ENCODE results near the gene PCDH18.

Gene PCDH18

GRCh38 chr4:137471895-137472294, 60.4 kb downstream of the PCDH18 start:
- TF ChIP-seq TCF12 (IDR thresholded peaks at IDR 0.05; ENCODE audit: low read depth) (no peak), EGR1 (IDR thresholded peaks at IDR 0.05) (no peak), MAX (IDR thresholded peaks at IDR 0.05) (no peak), FOXM1 (IDR thresholded peaks at IDR 0.05; ENCODE audit: borderline replicate concordance, low read depth) (no peak), ZBTB7A (IDR thresholded peaks at IDR 0.05; ENCODE audit: low read depth) (no peak), CEBPB (IDR thresholded peaks at IDR 0.05) (no peak), CREB1 (IDR thresholded peaks at IDR 0.05; ENCODE audit: low read depth) (no peak), EP300 (IDR thresholded peaks at IDR 0.05; ENCODE audit: borderline replicate concordance) (no peak), REST (IDR thresholded peaks at IDR 0.05; ENCODE audit: low read depth) (no peak), TEAD4 (IDR thresholded peaks at IDR 0.05) (no peak), YY1 (IDR thresholded peaks at IDR 0.05; ENCODE audit: low read depth) (no peak), USF1 (IDR thresholded peaks at IDR 0.05) (no peak), NFIC (IDR thresholded peaks at IDR 0.05) (no peak), TAF1 (IDR thresholded peaks at IDR 0.05; ENCODE audit: low read depth) (no peak), RAD21 (IDR thresholded peaks at IDR 0.05; ENCODE audit: low read depth) (no peak)

GRCh38 chr4:137471461-137471860, 60.8 kb downstream of the PCDH18 start:
- TF ChIP-seq EGR1 (IDR thresholded peaks at IDR 0.05) (no peak), NFIC (IDR thresholded peaks at IDR 0.05) (no peak), EP300 (IDR thresholded peaks at IDR 0.05; ENCODE audit: borderline replicate concordance) (no peak), CEBPB (IDR thresholded peaks at IDR 0.05) (no peak), FOXM1 (IDR thresholded peaks at IDR 0.05; ENCODE audit: borderline replicate concordance, low read depth) (no peak), USF1 (IDR thresholded peaks at IDR 0.05) (no peak), MAX (IDR thresholded peaks at IDR 0.05) (no peak), ZBTB7A (IDR thresholded peaks at IDR 0.05; ENCODE audit: low read depth) (no peak)

GRCh38 chr4:137470806-137471205, 61.5 kb downstream of the PCDH18 start:
- no peak for TF ChIP-seq FOXM1 (IDR thresholded peaks at IDR 0.05; ENCODE audit: borderline replicate concordance, low read depth)
- TF ChIP-seq CREB1 (IDR thresholded peaks at IDR 0.05; ENCODE audit: low read depth) = no peak
- no peak for TF ChIP-seq YY1 (IDR thresholded peaks at IDR 0.05; ENCODE audit: low read depth)
- TF ChIP-seq EGR1 (IDR thresholded peaks at IDR 0.05) = no peak
- no peak for TF ChIP-seq USF1 (IDR thresholded peaks at IDR 0.05)
- no peak for TF ChIP-seq CEBPB (IDR thresholded peaks at IDR 0.05)
- TF ChIP-seq TEAD4 (IDR thresholded peaks at IDR 0.05) = no peak
- no peak for TF ChIP-seq REST (IDR thresholded peaks at IDR 0.05; ENCODE audit: low read depth)
- no peak for TF ChIP-seq RAD21 (IDR thresholded peaks at IDR 0.05; ENCODE audit: low read depth)
